ENCODE data around the gene CBLN1.
"Not testable (repeated sequence)": the region's sequence is repeated elsewhere in the genome, so short reads cannot be mapped to it uniquely, and the experiment has no call there.

The CBLN1 gene

GRCh38 chr16:49277766-49278566, 3.7 kb downstream of the CBLN1 start:
- DNase-seq (ENCODE audit: low spot score) = no peak

GRCh38 chr16:49277386-49277742, 4.3 kb downstream of the CBLN1 start:
- DNase-seq (ENCODE audit: low spot score) = no peak

GRCh38 chr16:49276646-49277385, 4.8 kb downstream of the CBLN1 start:
- DNase-seq (ENCODE audit: low spot score) = no peak

GRCh38 chr16:49275870-49276269, 5.8 kb downstream of the CBLN1 start:
- no peak for DNase-seq (ENCODE audit: low spot score)

- no peak for DNase-seq (ENCODE audit: low spot score)
Measured at GRCh38 chr16:49275050-49275730, 6.4 kb downstream of the CBLN1 start.

- DNase-seq (ENCODE audit: low spot score) = no peak
Measured at GRCh38 chr16:49274591-49274990, 7.0 kb downstream of the CBLN1 start.

- DNase-seq (ENCODE audit: low spot score) = no peak
Measured at GRCh38 chr16:49273771-49274170, 7.9 kb downstream of the CBLN1 start.

- no peak for DNase-seq (ENCODE audit: low spot score)
Measured at GRCh38 chr16:49271363-49271762, 10.3 kb downstream of the CBLN1 start.

GRCh38 chr16:49269201-49269600, 12.4 kb downstream of the CBLN1 start:
- no peak for DNase-seq (ENCODE audit: low spot score)

GRCh38 chr16:49268667-49269066, 13.0 kb downstream of the CBLN1 start:
- no peak for DNase-seq (ENCODE audit: low spot score)

GRCh38 chr16:49262501-49262900, 19.1 kb downstream of the CBLN1 start:
- DNase-seq (ENCODE audit: low spot score) = no peak

GRCh38 chr16:49261930-49262329, 19.7 kb downstream of the CBLN1 start:
- no peak for DNase-seq (ENCODE audit: low spot score)

GRCh38 chr16:49260956-49261530, 20.6 kb downstream of the CBLN1 start:
- no peak for DNase-seq (ENCODE audit: low spot score)

GRCh38 chr16:49260253-49260652, 21.4 kb downstream of the CBLN1 start:
- no peak for DNase-seq (ENCODE audit: low spot score)

GRCh38 chr16:49259330-49259729, 22.3 kb downstream of the CBLN1 start:
- DNase-seq (ENCODE audit: low spot score) = no peak

- no peak for DNase-seq (ENCODE audit: low spot score)
Measured at GRCh38 chr16:49250689-49251088, 30.9 kb downstream of the CBLN1 start.

GRCh38 chr16:49248227-49248626, 33.4 kb downstream of the CBLN1 start:
- DNase-seq (ENCODE audit: low spot score) = no peak

- DNase-seq (ENCODE audit: low spot score) = no peak
Measured at GRCh38 chr16:49236216-49236615, 45.4 kb downstream of the CBLN1 start.

- not testable (repeated sequence) for DNase-seq (ENCODE audit: low spot score)
Measured at GRCh38 chr16:49228335-49228734, 53.3 kb downstream of the CBLN1 start.

All from kidney capillary endothelial cell (primary cell).